OCI-LY7 (cell line): ENCODE results near the gene SLC19A3.

ENCODE experiments used
- EZH2phosphoT487 ChIP-seq: fragments of 200-600 bp; sonication (generic); IDR thresholded peaks from 2 replicates; pipeline ENCODE4 v1.6.1; 2018; ENCODE audit warnings: low read depth, borderline replicate concordance, mild to moderate bottlenecking, mixed run types, antibody characterized with exemption, low read length, moderate library complexity, mixed read lengths
- TF ChIP-seq, protein P1 (sequence below): fragments of 200-600 bp; sonication (generic); conservative IDR thresholded peaks from 2 replicates; pipeline ENCODE4 v1.5.1; 2014; ENCODE audit warnings: mild to moderate bottlenecking, antibody characterized with exemption, low read length, moderate library complexity, mixed read lengths

DNA sequence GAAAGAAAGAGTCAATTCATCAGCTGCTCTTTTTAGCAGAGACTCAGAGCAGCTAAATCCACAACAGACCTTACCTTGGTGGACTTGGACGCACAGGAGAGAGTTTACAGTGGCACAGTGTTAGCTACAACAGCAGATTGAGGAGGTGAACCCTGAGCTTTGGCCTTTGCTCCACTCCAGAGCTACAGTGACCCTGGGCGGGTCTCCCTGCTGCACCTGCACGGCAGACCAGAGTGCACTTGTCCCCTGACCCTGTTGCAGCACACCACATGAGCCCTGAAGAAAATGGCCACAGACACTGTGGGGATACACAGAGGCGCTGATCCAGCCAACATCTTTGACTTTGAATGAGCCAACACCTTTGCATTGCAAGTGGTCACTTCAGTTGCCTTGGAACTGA lies 11.0 kb downstream of the SLC19A3 start:
- TF ChIP-seq, protein P1, sequence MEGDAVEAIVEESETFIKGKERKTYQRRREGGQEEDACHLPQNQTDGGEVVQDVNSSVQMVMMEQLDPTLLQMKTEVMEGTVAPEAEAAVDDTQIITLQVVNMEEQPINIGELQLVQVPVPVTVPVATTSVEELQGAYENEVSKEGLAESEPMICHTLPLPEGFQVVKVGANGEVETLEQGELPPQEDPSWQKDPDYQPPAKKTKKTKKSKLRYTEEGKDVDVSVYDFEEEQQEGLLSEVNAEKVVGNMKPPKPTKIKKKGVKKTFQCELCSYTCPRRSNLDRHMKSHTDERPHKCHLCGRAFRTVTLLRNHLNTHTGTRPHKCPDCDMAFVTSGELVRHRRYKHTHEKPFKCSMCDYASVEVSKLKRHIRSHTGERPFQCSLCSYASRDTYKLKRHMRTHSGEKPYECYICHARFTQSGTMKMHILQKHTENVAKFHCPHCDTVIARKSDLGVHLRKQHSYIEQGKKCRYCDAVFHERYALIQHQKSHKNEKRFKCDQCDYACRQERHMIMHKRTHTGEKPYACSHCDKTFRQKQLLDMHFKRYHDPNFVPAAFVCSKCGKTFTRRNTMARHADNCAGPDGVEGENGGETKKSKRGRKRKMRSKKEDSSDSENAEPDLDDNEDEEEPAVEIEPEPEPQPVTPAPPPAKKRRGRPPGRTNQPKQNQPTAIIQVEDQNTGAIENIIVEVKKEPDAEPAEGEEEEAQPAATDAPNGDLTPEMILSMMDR = no peak
- no peak for TF ChIP-seq EZH2phosphoT487
